HEK293 (cell line): ENCODE measurements around the gene PIGQ.
A peak's percentile ranks its signal among the peaks of the same experiment; 100 is the strongest.

ENCODE experiments used
- CTCF ChIA-PET: fragments of 350-600 bp; formaldehyde crosslinking; extraction: SDS; loops from one replicate; lab custom pipeline; 2021; ENCODE audit warnings: antibody characterized with exemption; lab: Yijun Ruan, JAX
- POLR2A ChIA-PET: fragments of 300-600 bp; formaldehyde crosslinking; extraction: SDS; loops from one replicate; lab custom pipeline; 2020; ENCODE audit warnings: antibody characterized with exemption, inconsistent platforms; lab: Yijun Ruan, JAX
- H3K27ac ChIP-seq: fragments of 200-500 bp; sonication (Bioruptor generic); 2 replicates; pipeline ENCODE4 v1.5.1; 2014; ENCODE audit warnings: low read depth, low read length, control low read depth, inconsistent platforms; ENCODE audit errors: extremely low read depth
- H3K36me3 ChIP-seq, 2 experiments: fragments of 200-500 bp in 1 of 2; sonication (Bioruptor generic) in 1 of 2; 1 replicate in 1 of 2; 2 replicates in 1 of 2; pipeline ENCODE4 v1.5.1; 2014 to 2017; ENCODE audit warnings: inconsistent platforms in 2 of 2, low read length in 2 of 2; ENCODE audit not compliant: control insufficient read depth in 2 of 2, insufficient read depth in 1 of 2
- H3K4me1 ChIP-seq: fragments of 200-500 bp; sonication (Bioruptor generic); 2 replicates; pipeline ENCODE4 v1.5.1; 2014; ENCODE audit warnings: mild to moderate bottlenecking, low read length, inconsistent platforms; ENCODE audit not compliant: control insufficient read depth, insufficient read depth
- H3K4me3 ChIP-seq: 2 replicates; pipeline ENCODE4 v1.5.1; 2011; ENCODE audit warnings: low read depth, mild to moderate bottlenecking, control low read depth, low read length, moderate library complexity
- H3K9me3 ChIP-seq: fragments of 200-500 bp; sonication (Bioruptor generic); 2 replicates; pipeline ENCODE4 v1.5.1; 2014; ENCODE audit warnings: low read depth, low read length, inconsistent platforms; ENCODE audit not compliant: control insufficient read depth, insufficient read depth
- GLIS1 ChIP-seq: fragments of 450-650 bp; formaldehyde crosslinking; IDR thresholded peaks from 2 replicates; pipeline ENCODE4 v1.5.1; 2016; ENCODE audit warnings: missing biosample characterization, missing genetic modification characterization
- SCRT2 ChIP-seq: fragments of 450-650 bp; formaldehyde crosslinking; IDR thresholded peaks from 2 replicates; pipeline ENCODE4 v1.5.1; 2016; ENCODE audit warnings: missing biosample characterization, missing genetic modification characterization
- YY2 ChIP-seq: fragments of 450-650 bp; formaldehyde crosslinking; IDR thresholded peaks from 2 replicates; pipeline ENCODE4 v1.5.1; 2016; ENCODE audit warnings: missing biosample characterization, missing genetic modification characterization
- ZFP41 ChIP-seq: fragments of 450-650 bp; formaldehyde crosslinking; IDR thresholded peaks from 2 replicates; pipeline ENCODE4 v1.5.1; 2016; ENCODE audit warnings: missing biosample characterization, missing genetic modification characterization, borderline replicate concordance
- ZIC2 ChIP-seq: fragments of 450-650 bp; formaldehyde crosslinking; IDR thresholded peaks from 2 replicates; pipeline ENCODE4 v1.5.1; 2016; ENCODE audit warnings: missing biosample characterization, missing genetic modification characterization
- ZNF121 ChIP-seq: fragments of 450-650 bp; formaldehyde crosslinking; IDR thresholded peaks from 2 replicates; pipeline ENCODE4 v1.5.1; 2016; ENCODE audit warnings: missing biosample characterization, missing genetic modification characterization
- ZNF146 ChIP-seq: fragments of 450-650 bp; formaldehyde crosslinking; IDR thresholded peaks from 2 replicates; pipeline ENCODE4 v1.5.1; 2016; ENCODE audit warnings: missing biosample characterization, missing genetic modification characterization
- ZNF157 ChIP-seq: fragments of 450-650 bp; formaldehyde crosslinking; IDR thresholded peaks from 2 replicates; pipeline ENCODE4 v1.5.1; 2016; ENCODE audit warnings: missing biosample characterization, missing genetic modification characterization
- ZNF184 ChIP-seq: fragments of 450-650 bp; IDR thresholded peaks from 2 replicates; pipeline ENCODE4 v1.5.1; 2018; ENCODE audit warnings: missing biosample characterization, mild to moderate bottlenecking, missing genetic modification characterization
- ZNF2 ChIP-seq: fragments of 450-650 bp; formaldehyde crosslinking; IDR thresholded peaks from 2 replicates; pipeline ENCODE4 v1.5.1; 2016; ENCODE audit warnings: missing biosample characterization, missing genetic modification characterization
- ZNF202 ChIP-seq: fragments of 450-650 bp; formaldehyde crosslinking; IDR thresholded peaks from 2 replicates; pipeline ENCODE4 v1.5.1; 2016; ENCODE audit warnings: missing biosample characterization, missing genetic modification characterization, borderline replicate concordance
- ZNF221 ChIP-seq: fragments of 450-650 bp; formaldehyde crosslinking; IDR thresholded peaks from 2 replicates; pipeline ENCODE4 v1.5.1; 2017; ENCODE audit warnings: missing biosample characterization, missing genetic modification characterization, borderline replicate concordance
- ZNF416 ChIP-seq: fragments of 450-650 bp; formaldehyde crosslinking; IDR thresholded peaks from 2 replicates; pipeline ENCODE4 v1.5.1; 2016; ENCODE audit warnings: missing biosample characterization, missing genetic modification characterization
- ZNF488 ChIP-seq: fragments of 450-650 bp; formaldehyde crosslinking; IDR thresholded peaks from 2 replicates; pipeline ENCODE4 v1.5.1; 2016; ENCODE audit warnings: missing biosample characterization, missing genetic modification characterization
- ZNF514 ChIP-seq: fragments of 450-650 bp; formaldehyde crosslinking; IDR thresholded peaks from 2 replicates; pipeline ENCODE4 v1.5.1; 2016; ENCODE audit warnings: missing biosample characterization, missing genetic modification characterization
- ZNF530 ChIP-seq: fragments of 450-650 bp; formaldehyde crosslinking; IDR thresholded peaks from 2 replicates; pipeline ENCODE4 v1.5.1; 2016; ENCODE audit warnings: low read depth, missing biosample characterization, missing genetic modification characterization
- ZNF544 ChIP-seq: fragments of 450-650 bp; formaldehyde crosslinking; IDR thresholded peaks from 2 replicates; pipeline ENCODE4 v1.5.0; 2017; ENCODE audit warnings: missing biosample characterization, missing genetic modification characterization
- ZNF600 ChIP-seq: fragments of 450-650 bp; formaldehyde crosslinking; IDR thresholded peaks from 2 replicates; pipeline ENCODE4 v1.5.1; 2016; ENCODE audit warnings: missing biosample characterization, missing genetic modification characterization
- ZNF621 ChIP-seq: fragments of 450-650 bp; formaldehyde crosslinking; IDR thresholded peaks from 2 replicates; pipeline ENCODE4 v1.5.1; 2017; ENCODE audit warnings: missing biosample characterization, missing genetic modification characterization
- ZNF629 ChIP-seq: fragments of 450-650 bp; formaldehyde crosslinking; IDR thresholded peaks from 2 replicates; pipeline ENCODE4 v1.5.1; 2017; ENCODE audit warnings: missing biosample characterization, missing genetic modification characterization
- ZNF701 ChIP-seq: fragments of 450-650 bp; formaldehyde crosslinking; IDR thresholded peaks from 2 replicates; pipeline ENCODE4 v1.5.1; 2016; ENCODE audit warnings: missing biosample characterization, missing genetic modification characterization

Gene PIGQ

GRCh38 chr16:616733-617586 lies 47.2 kb downstream of the PIGQ start (continued):
- TF ChIP-seq ZNF184 (no peak), ZNF530 (tag by site-specific recombination) (no peak), ZNF701 (tag by site-specific recombination) (no peak), ZNF2 (tag by site-specific recombination) (no peak), SCRT2 (tag by site-specific recombination) (no peak), ZNF146 (no peak), ZNF121 (tag by site-specific recombination) (no peak)

GRCh38 chr16:617855-618254 lies 48.1 kb downstream of the PIGQ start:
- peaks cover 0 to 3% of the 10 kb centered on the region in 2 experiments; a peak in 1 of 3 replicates for H3K36me3 ChIP-seq

GRCh38 chr16:619476-620100 lies 49.8 kb downstream of the PIGQ start:
- Histone ChIP-seq H3K4me3 (no peak overlapping the region), H3K36me3 (no peaks in the 10 kb centered on the region), H3K4me1 (no peaks in the 10 kb centered on the region; the same call in 1 of the 2 replicates), H3K9me3 (no peaks in the 10 kb centered on the region), H3K27ac (no peak overlapping the region)
- CTCF ChIA-PET: no interaction called here
- POLR2A ChIA-PET: interaction anchor here (1.1 kb wide), 1 partner anchor 17 kb away, joined by 3 read pairs; the partner anchor contains the start of gene METTL26
- TF ChIP-seq GLIS1 (tag by site-specific recombination): no peak
- no peak for TF ChIP-seq ZNF202 (tag by site-specific recombination)
- no peak for TF ChIP-seq ZNF488 (tag by site-specific recombination)
- TF ChIP-seq ZNF416 (tag by site-specific recombination): no peak
- no peak for TF ChIP-seq ZNF157 (tag by site-specific recombination)
- TF ChIP-seq ZNF514 (tag by site-specific recombination): no peak
- no peak for TF ChIP-seq ZNF621 (tag by site-specific recombination)
- no peak for TF ChIP-seq ZNF544
- TF ChIP-seq ZNF221 (tag by site-specific recombination): no peak
- TF ChIP-seq YY2 (tag by site-specific recombination): no peak
- TF ChIP-seq ZFP41: no peak
- TF ChIP-seq ZNF629 (tag by site-specific recombination): no peak
- TF ChIP-seq, all 188 proteins: peak for 0

More at GRCh38 chr16:617855-618254, 48.1 kb downstream of the PIGQ start:
- Histone ChIP-seq H3K4me3 (no peak overlapping the region), H3K9me3 (no peaks in the 10 kb centered on the region), H3K4me1 (no peaks in the 10 kb centered on the region; the same call in 1 of the 2 replicates), H3K27ac (no peak overlapping the region)
- TF ChIP-seq ZNF600 (tag by site-specific recombination): no peak
- 0 out of 2 replicates have a peak, but pooled peaks have one; percentile 11 for TF ChIP-seq ZIC2 (tag by site-specific recombination)
- ChIA-PET CTCF (interaction anchor here (0.5 to 0.7 kb wide), 2 partner anchors 16 to 1312 kb away, joined by 3 read pairs; no protein-coding TSS in a partner anchor), POLR2A (interaction anchor here (0.6 kb wide), 1 partner anchor 13 kb away, joined by 3 read pairs; no protein-coding TSS in a partner anchor)
